HG02642 (cell line): ENCODE data around the gene GCKR.

Source experiments
- ATAC-seq: cut with Tn5 transposase; IDR thresholded peaks from one replicate; pipeline ENCODE4 v1.9.1; 2021; ENCODE audit warnings: mild to moderate bottlenecking; ENCODE audit not compliant: unreplicated experiment, poor library complexity

The GCKR gene

DNA sequence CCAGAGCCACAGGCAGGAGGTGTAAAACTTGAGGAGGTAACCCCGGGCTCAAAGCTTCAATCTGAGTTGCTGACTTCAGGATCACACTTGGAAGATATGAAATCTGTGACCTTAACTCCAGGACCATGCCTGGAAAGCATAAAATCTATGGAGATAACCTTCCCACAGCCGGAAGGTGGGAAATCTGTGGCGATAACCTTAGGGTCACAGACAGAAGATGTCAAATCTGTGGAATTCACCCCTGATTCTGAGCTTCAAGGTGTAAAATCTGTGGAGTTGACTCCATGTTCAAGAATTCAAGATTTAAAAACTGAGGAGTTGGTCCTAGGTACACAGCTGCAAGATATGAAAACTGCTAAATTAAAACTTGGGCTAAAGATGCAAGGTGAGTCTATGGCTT, 74.6 kb downstream of the GCKR start:
- ATAC-seq, result no peak

DNA sequence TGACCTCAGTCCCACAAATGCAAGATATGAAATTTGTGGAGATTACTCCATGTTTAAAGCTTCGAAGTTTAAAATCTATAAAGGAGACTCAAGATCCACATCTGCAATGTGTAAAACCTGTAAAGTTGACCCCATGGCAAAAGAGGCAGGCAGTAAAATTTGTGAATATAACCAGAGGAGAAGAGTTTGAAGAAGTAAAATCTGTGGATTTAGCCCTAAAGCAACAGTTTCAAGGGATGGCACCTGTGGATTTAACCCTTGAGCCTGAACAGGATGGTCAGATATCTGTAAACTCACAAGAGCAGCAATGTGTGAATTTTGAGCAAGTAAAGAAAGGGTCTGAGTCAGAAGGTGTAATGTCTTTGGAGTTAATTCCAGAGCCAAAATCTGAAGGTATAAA, 75.0 kb downstream of the GCKR start:
- ATAC-seq, result no peak

DNA sequence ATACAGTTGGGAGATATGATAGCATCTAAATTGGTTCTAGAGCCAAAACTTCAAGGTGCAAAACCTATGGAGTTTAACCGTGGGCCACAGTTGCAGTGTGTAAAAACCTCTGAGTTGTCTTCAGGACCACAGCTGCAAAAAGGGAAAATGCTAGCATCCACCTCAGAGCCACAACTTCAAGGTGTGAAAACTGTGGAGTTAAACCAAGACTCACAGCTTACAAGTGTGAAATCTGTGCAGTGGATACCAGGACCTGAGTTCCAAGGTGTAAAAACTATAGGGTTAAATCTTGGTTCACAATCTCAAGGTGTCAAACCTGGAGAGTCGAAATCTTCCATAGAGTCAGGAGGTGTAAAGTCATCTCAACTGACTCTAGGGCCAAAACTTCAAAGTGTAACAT, 75.8 kb downstream of the GCKR start:
- no peak for ATAC-seq

DNA sequence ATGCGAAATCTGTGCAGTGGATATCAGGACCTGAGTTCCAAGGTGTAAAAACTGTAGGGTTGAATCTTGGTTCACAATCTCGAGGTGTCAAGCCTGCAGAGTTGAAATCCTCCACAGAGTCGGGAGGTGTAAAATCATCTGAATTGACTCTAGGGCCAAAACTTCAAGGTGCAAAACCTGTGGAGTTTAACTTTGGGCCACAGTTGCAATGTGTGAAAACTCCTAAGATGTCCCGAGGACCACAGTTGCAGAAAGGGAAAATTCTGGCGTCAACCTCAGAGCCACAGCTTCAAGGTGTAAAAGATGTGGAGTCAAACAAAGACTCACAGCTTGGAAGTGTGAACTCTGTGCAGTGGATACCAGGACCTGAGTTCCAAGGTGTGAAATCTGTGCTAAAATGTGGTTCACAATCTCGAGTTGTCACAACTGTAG, 76.4 kb downstream of the GCKR start:
- no peak for ATAC-seq
